Fibroblast of skin of left biceps (primary cell): ENCODE results near the gene GSDMA.

Experiments used
- DNase-seq, 2 experiments: peaks; one replicate each; pipeline ENCODE4 v3.0.0-alpha.2; 2013; ENCODE audit warnings: low read depth in 2 of 2

Gene GSDMA

GRCh38 chr17:39962642-39963220, at the start of gene GSDMA:
TSS of gene GSDMA (plus strand) at chr17:39963004. CDS start at chr17:39965688, 2,684 bp downstream.
- no peak for DNase-seq

GRCh38 chr17:39913989-39914388, 48.8 kb upstream of the GSDMA start:
- no peak for DNase-seq

- DNase-seq, result no peak
Observed at GRCh38 chr17:39915559-39915958, 47.2 kb upstream of the GSDMA start.

GRCh38 chr17:39916918-39917317, 45.9 kb upstream of the GSDMA start:
- no peak for DNase-seq

- no peak for DNase-seq
Observed at GRCh38 chr17:39919087-39919683, 43.6 kb upstream of the GSDMA start.

- DNase-seq, result no peak
Observed at GRCh38 chr17:39920218-39921210, 42.3 kb upstream of the GSDMA start.

GRCh38 chr17:39921323-39921722, 41.5 kb upstream of the GSDMA start:
- DNase-seq, result no peak

GRCh38 chr17:39922006-39922405, 40.8 kb upstream of the GSDMA start:
- no peak for DNase-seq

- DNase-seq, result no peak
Observed at GRCh38 chr17:39923230-39923629, 39.6 kb upstream of the GSDMA start.

- DNase-seq, result no peak
Observed at GRCh38 chr17:39923836-39924690, 38.7 kb upstream of the GSDMA start.

GRCh38 chr17:39924691-39925055, 38.1 kb upstream of the GSDMA start:
- no peak for DNase-seq

- DNase-seq, result no peak
Observed at GRCh38 chr17:39925282-39926134, 37.3 kb upstream of the GSDMA start.

- DNase-seq, result no peak
Observed at GRCh38 chr17:39926135-39926587, 36.6 kb upstream of the GSDMA start.

- no peak for DNase-seq
Observed at GRCh38 chr17:39926588-39927100, 36.2 kb upstream of the GSDMA start.

GRCh38 chr17:39927101-39927928, 35.5 kb upstream of the GSDMA start, which contains the start of the genes LRRC3C and ORMDL3:
TSS of gene LRRC3C (plus strand) at chr17:39927732. CDS start at chr17:39941524, 13,792 bp downstream.
TSS of gene ORMDL3 (minus strand) at chr17:39927601. CDS start at chr17:39924203, 3,398 bp downstream.
- peak; percentile 76 to 81 for DNase-seq

GRCh38 chr17:39927929-39928857, 34.6 kb upstream of the GSDMA start:
- no peak for DNase-seq

GRCh38 chr17:39928858-39929645, 33.8 kb upstream of the GSDMA start:
- DNase-seq, result peak; percentile 84 to 86
